ENCODE results near the gene ARHGEF7. TPM values are rescaled to one million over a fixed set of nuclear protein-coding genes. Genes with fewer than 3 reads are reported as not detected.
A peak's percentile ranks its signal among the peaks of the same experiment; 100 is the strongest.

Gene ARHGEF7
- total RNA-seq, 1 experiment from 2014 or later: 72.5 TPM

DNA sequence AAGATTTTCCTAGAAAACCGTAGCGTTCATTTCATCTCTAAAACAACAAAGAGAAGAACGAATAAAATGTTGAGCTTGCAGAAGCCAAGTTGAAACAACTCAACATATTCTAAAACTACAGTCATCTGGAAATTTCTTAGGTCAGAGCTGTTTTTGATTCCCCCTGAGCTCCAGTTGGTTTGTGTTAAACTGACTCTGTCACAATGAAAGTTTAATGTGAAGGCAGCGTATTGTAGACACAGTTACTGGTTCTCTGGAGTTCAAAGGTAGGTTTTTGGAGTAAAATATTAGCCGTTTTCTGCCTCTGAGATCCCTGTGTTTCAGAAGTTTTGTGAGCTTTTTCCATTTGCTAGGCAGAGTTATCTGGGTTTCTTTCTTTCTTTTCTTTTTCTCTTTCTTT lies 2.2 kb downstream of the ARHGEF7 start:
- Histone ChIP-seq H3K4me1 (replicated peaks) (peaks cover 20% of the 10 kb centered on the region), H3K27ac (no peak overlapping the region), H3K4me3 (no peak overlapping the region), H3K9me3 (replicated peaks) (0 out of 2 replicates have a peak, but pooled peaks cover 2% of the 10 kb centered on the region), H3K36me3 (peaks cover 11% of the 10 kb centered on the region), H3K27me3 (replicated peaks) (peaks cover 60% of the 10 kb centered on the region)
- DNase-seq (ENCODE audit: low read depth in 1 of 2, low spot score in 2 of 2): no peak

- H3K27me3 ChIP-seq (replicated peaks): peaks cover 53% of the 10 kb centered on the region
- no peak overlapping the region for H3K4me3 ChIP-seq
- peak in 1 of 2 experiments; percentile 73 for DNase-seq (ENCODE audit: low read depth in 1 of 2, low spot score in 2 of 2)
- no peak overlapping the region for H3K27ac ChIP-seq
- H3K9me3 ChIP-seq (replicated peaks): 0 out of 2 replicates have a peak, but pooled peaks cover 2% of the 10 kb centered on the region
- peaks cover 11% of the 10 kb centered on the region for H3K36me3 ChIP-seq
- H3K4me1 ChIP-seq (replicated peaks): peaks cover 20% of the 10 kb centered on the region
Measured at GRCh38 chr13:111117961-111118360, 2.9 kb downstream of the ARHGEF7 start.

DNA sequence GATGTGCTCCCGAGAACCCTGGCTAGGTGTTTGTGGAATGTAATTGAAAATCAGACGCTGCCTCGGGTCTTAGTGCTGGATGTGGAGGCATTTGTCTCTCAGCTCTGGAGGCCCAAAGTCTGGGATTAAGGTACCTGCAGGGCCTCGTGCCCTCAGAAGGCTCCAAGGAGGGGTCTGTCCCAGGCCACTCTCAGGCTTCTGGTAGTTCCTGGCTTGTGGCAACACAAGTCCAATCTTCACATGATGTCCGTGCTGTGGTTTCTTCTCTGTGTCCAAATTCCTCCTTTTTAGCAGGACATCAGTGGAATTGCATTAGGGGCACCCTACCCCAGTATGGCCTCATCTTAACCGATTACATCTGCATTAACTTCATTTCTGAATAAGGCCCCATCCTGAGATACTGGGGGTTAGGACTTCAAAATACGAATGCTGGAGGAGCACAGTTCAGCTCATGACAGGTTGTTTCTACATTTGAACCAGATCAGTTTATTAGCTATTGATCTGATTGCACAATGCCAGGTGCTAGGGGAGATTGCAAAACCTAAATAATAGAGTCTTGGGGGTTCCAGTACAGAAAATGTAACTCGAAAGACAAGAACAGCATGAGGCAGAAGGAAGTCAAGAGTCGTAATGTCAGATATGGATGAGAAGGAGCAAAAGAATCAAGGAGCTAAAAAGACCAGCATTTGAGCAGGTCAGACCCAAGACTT lies 3.9 kb downstream of the ARHGEF7 start:
- peaks cover 11% of the 10 kb centered on the region for H3K36me3 ChIP-seq
- DNase-seq (ENCODE audit: low read depth in 1 of 2, low spot score in 2 of 2): peak in 1 of 2 experiments; percentile 72
- no peak overlapping the region for H3K4me3 ChIP-seq
- H3K27ac ChIP-seq: no peak overlapping the region
- 0 out of 2 replicates have a peak, but pooled peaks cover 2% of the 10 kb centered on the region for H3K9me3 ChIP-seq (replicated peaks)
- peaks cover 42% of the 10 kb centered on the region for H3K27me3 ChIP-seq (replicated peaks)
- peaks cover 20% of the 10 kb centered on the region for H3K4me1 ChIP-seq (replicated peaks)

DNA sequence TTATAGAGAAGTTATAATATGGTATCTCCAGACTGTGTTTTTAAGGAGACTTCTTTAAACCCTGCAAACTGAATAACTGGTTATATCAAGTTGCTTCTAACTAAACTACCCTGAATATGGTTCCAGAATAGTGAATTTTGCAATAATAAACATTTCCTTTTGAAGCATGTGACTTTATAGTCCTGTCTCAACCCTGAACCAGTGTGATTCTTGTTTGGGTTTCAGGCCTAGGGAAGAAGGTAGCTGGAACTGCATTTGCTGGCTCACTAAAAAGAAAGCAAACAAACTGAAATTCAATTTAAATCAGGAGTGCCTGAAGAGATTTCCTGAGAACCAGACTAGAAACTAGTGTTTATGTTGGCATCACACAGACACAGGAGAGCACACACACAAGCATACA lies 4.9 kb downstream of the ARHGEF7 start:
- peaks cover 34% of the 10 kb centered on the region for H3K27me3 ChIP-seq (replicated peaks)
- H3K27ac ChIP-seq: no peak overlapping the region
- H3K4me1 ChIP-seq (replicated peaks): peaks cover 13% of the 10 kb centered on the region
- peaks cover 11% of the 10 kb centered on the region for H3K36me3 ChIP-seq
- 0 out of 2 replicates have a peak, but pooled peaks cover 2% of the 10 kb centered on the region for H3K9me3 ChIP-seq (replicated peaks)
- peak in 1 of 2 experiments; percentile 45 for DNase-seq (ENCODE audit: low read depth in 1 of 2, low spot score in 2 of 2)
- no peak overlapping the region for H3K4me3 ChIP-seq

- no peak overlapping the region for H3K27ac ChIP-seq
- peaks cover 34% of the 10 kb centered on the region for H3K27me3 ChIP-seq (replicated peaks)
- peaks cover 11% of the 10 kb centered on the region for H3K36me3 ChIP-seq
- peak in 1 of 2 experiments; percentile 73 for DNase-seq (ENCODE audit: low read depth in 1 of 2, low spot score in 2 of 2)
- H3K9me3 ChIP-seq (replicated peaks): 0 out of 2 replicates have a peak, but pooled peaks cover 2% of the 10 kb centered on the region
- H3K4me1 ChIP-seq (replicated peaks): peaks cover 12% of the 10 kb centered on the region
- H3K4me3 ChIP-seq: no peak overlapping the region
Measured at GRCh38 chr13:111120422-111120821, 5.3 kb downstream of the ARHGEF7 start.

DNA sequence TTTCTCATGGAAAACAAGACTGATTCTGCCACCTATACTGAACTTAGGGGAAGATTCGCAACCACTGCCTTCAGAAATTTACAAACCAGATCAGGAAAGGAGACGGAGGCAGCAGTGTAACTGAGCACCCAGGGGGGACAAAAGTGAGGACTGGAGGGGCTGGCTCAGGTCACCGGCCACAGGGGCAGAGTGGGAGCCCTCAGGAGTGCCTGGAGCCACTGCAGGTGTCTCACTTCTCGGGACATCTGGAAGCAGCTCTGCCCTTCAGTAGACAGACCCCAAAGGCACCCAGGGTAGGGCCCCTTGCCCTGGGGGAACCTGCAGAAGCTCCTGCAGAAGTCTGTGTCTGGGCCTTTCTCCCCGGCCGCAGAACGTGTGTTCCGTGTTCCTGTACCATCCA lies 5.8 kb downstream of the ARHGEF7 start:
- Histone ChIP-seq H3K27me3 (replicated peaks) (peaks cover 33% of the 10 kb centered on the region), H3K27ac (no peak overlapping the region), H3K4me1 (replicated peaks) (peaks cover 9% of the 10 kb centered on the region), H3K36me3 (peaks cover 11% of the 10 kb centered on the region), H3K9me3 (replicated peaks) (0 out of 2 replicates have a peak, but pooled peaks cover 1% of the 10 kb centered on the region), H3K4me3 (no peak overlapping the region)
- peak in 1 of 2 experiments; percentile 77 for DNase-seq (ENCODE audit: low read depth in 1 of 2, low spot score in 2 of 2)

- Histone ChIP-seq H3K27me3 (replicated peaks) (peaks cover 31% of the 10 kb centered on the region), H3K4me1 (replicated peaks) (peaks cover 5% of the 10 kb centered on the region), H3K4me3 (no peak overlapping the region), H3K9me3 (replicated peaks) (no peaks in the 10 kb centered on the region), H3K36me3 (peaks cover 11% of the 10 kb centered on the region), H3K27ac (no peak overlapping the region)
- DNase-seq (ENCODE audit: low read depth in 1 of 2, low spot score in 2 of 2): no peak
Measured at GRCh38 chr13:111121506-111121905, 6.4 kb downstream of the ARHGEF7 start.

DNA sequence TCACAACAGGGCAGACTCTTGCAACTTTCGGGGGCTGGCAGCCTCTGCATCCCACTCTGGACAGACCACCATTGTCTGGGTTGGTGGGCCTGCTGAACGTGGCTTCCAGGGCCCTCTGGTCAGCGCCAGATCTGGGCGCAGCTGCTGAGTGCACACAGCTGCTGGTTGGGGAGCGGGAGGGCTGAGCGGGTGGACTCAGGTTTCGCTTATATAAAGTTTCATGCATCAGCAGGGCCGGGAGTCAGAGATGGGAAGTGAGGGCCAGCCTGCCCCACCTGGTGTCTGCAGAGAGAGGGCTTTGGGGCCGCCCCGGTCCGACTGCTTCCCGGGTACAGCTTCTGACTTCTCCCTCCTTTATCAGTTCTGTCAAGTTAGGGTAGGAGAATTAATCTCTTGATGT lies 6.9 kb downstream of the ARHGEF7 start:
- H3K9me3 ChIP-seq (replicated peaks): no peaks in the 10 kb centered on the region
- H3K36me3 ChIP-seq: peaks cover 11% of the 10 kb centered on the region
- H3K4me1 ChIP-seq (replicated peaks): no peaks in the 10 kb centered on the region
- no peak for DNase-seq (ENCODE audit: low read depth in 1 of 2, low spot score in 2 of 2)
- no peak overlapping the region for H3K27ac ChIP-seq
- peaks cover 31% of the 10 kb centered on the region for H3K27me3 ChIP-seq (replicated peaks)
- no peak overlapping the region for H3K4me3 ChIP-seq

DNA sequence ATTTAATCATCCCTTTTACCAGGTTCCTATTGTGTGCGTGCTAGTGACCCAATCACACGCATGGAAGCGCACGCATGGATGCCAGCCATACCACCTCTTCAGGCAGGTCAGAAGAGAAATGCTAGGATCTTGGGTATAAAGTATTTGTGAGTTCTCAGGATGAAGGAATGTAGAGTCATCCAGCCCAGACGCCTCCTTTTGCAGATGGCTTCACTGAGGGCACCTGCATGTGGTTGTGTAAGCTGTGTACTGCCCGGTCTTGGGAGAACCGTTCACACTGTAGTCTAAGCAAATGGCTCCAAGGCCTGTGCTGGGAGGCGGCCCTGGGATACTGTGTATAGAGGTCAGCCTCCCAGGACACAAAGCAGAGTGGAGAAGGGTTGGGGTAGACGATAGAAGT lies 7.5 kb downstream of the ARHGEF7 start:
- Histone ChIP-seq H3K4me1 (replicated peaks) (no peaks in the 10 kb centered on the region), H3K27ac (no peak overlapping the region), H3K36me3 (peaks cover 9% of the 10 kb centered on the region), H3K27me3 (replicated peaks) (peaks cover 27% of the 10 kb centered on the region), H3K9me3 (replicated peaks) (no peaks in the 10 kb centered on the region), H3K4me3 (no peak overlapping the region)
- DNase-seq (ENCODE audit: low read depth in 1 of 2, low spot score in 2 of 2): no peak

DNA sequence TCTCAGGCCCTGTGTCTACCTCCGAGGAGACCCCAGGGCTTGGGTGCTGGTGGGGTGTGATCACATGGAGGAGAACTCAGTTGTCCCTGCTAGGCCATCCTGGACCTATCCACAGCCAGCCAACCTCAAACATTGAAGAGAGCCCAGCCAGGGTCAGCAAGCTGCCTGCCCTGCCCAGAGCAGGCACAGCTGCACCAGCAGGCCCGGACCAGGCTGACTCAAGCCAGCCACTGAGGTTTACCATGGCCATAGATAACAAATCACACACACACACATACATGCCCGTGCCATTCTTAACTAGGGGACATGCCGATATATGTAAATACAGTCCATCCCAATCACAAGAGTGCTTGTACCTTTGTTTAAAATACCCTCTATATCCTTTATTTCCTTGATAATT lies 8.1 kb downstream of the ARHGEF7 start:
- H3K36me3 ChIP-seq: peaks cover 9% of the 10 kb centered on the region; the same call in 1 of the 2 replicates
- H3K9me3 ChIP-seq (replicated peaks): no peaks in the 10 kb centered on the region
- H3K27ac ChIP-seq: no peak overlapping the region
- no peaks in the 10 kb centered on the region for H3K4me1 ChIP-seq (replicated peaks)
- peaks cover 26% of the 10 kb centered on the region for H3K27me3 ChIP-seq (replicated peaks)
- H3K4me3 ChIP-seq: no peak overlapping the region
- no peak for DNase-seq (ENCODE audit: low read depth in 1 of 2, low spot score in 2 of 2)

GRCh38 chr13:111123649-111124048 lies 8.5 kb downstream of the ARHGEF7 start:
- DNase-seq (ENCODE audit: low read depth in 1 of 2, low spot score in 2 of 2): no peak
- Histone ChIP-seq H3K27me3 (replicated peaks) (peaks cover 28% of the 10 kb centered on the region), H3K4me3 (no peak overlapping the region), H3K36me3 (peaks cover 9% of the 10 kb centered on the region; the same call in 1 of the 2 replicates), H3K27ac (no peak overlapping the region), H3K9me3 (replicated peaks) (no peaks in the 10 kb centered on the region), H3K4me1 (replicated peaks) (no peaks in the 10 kb centered on the region)

DNA sequence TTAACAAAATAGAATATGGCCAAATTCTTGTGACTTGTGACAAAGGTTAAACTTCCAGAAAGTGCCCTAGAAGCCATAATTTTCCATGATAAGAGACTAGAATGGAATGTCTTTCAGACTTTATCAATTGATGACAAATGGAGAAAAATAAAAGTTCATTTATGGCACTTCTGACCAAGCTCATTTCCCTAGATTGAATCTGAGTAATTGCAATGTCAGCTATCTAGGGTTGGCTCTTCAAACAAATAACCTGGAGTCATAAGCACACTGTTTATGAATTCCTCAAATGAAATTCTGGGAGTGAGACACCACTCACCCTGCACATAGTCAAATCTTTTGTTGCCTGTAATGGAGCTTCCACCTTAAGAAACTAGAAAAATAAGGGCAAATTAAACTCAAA lies 11.4 kb downstream of the ARHGEF7 start:
- Histone ChIP-seq H3K4me3 (no peak overlapping the region), H3K4me1 (replicated peaks) (no peaks in the 10 kb centered on the region), H3K27me3 (replicated peaks) (peaks cover 28% of the 10 kb centered on the region), H3K36me3 (no peaks in the 10 kb centered on the region), H3K9me3 (replicated peaks) (no peaks in the 10 kb centered on the region), H3K27ac (no peak overlapping the region)
- DNase-seq (ENCODE audit: low read depth in 1 of 2, low spot score in 2 of 2): no peak

DNA sequence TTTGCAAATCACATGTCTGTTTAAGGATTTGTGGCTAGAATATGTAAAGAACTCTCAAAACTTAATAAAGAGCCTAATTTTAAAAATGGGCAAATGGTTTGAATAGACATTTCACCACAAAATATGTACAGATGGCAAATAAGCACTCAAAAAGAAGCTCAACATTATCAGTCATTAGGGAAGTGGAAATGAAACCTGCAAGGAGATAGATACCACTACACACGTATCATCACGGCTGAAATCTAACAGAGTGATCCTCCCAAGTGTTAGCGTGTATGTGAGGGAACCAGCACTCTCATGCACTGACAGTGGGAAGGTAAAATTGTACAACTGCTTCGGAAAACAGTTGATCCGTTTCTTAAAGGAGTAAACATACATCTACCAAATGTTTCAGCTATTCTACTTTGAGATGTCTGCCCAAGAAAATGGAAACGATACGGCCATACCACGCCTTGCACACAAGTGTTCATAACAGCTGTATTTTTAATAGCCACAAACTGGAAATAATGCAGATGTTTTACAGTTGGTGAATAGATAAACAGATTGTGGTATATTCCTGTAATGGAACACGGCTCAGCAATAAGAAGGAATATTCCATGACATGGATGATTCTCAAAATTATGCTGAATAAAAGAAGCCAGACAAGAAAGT lies 14.5 kb downstream of the ARHGEF7 start:
- H3K27me3 ChIP-seq (replicated peaks): peaks cover 28% of the 10 kb centered on the region
- H3K9me3 ChIP-seq (replicated peaks): no peaks in the 10 kb centered on the region; the same call in 1 of the 2 replicates
- H3K4me3 ChIP-seq: no peak overlapping the region
- no peak for DNase-seq (ENCODE audit: low read depth in 1 of 2, low spot score in 2 of 2)
- no peaks in the 10 kb centered on the region for H3K4me1 ChIP-seq (replicated peaks)
- no peak overlapping the region for H3K27ac ChIP-seq
- H3K36me3 ChIP-seq: no peaks in the 10 kb centered on the region

- no peak for DNase-seq (ENCODE audit: low read depth in 1 of 2, low spot score in 2 of 2)
- no peak overlapping the region for H3K4me3 ChIP-seq
Measured at GRCh38 chr13:111130116-111130508, 15.0 kb downstream of the ARHGEF7 start.

More at GRCh38 chr13:111130116-111130508, 15.0 kb downstream of the ARHGEF7 start:
- Histone ChIP-seq H3K36me3 (no peaks in the 10 kb centered on the region), H3K27me3 (replicated peaks) (peaks cover 30% of the 10 kb centered on the region), H3K9me3 (replicated peaks) (no peaks in the 10 kb centered on the region; the same call in 1 of the 2 replicates), H3K4me1 (replicated peaks) (no peaks in the 10 kb centered on the region), H3K27ac (no peak overlapping the region)
